Esophagus squamous epithelium (tissue), 5 donors: ENCODE data around the gene CDT1. TPM values are rescaled to one million over a fixed set of nuclear protein-coding genes. Genes with fewer than 3 reads are reported as not detected.

Experiments used
- DNase-seq: peaks from one replicate; lab custom pipeline; 2025; lab: John Stamatoyannopoulos, UW
- H3K27ac ChIP-seq, 4 donors: fragments of 200-600 bp; sonication (generic); one replicate each; pipeline ENCODE4 v1.5.1; 2016 to 2019; ENCODE audit warnings: mild to moderate bottlenecking in 1 of 4
- H3K27me3 ChIP-seq, 4 donors: fragments of 200-600 bp; sonication (generic); 1 replicate in 3 of 4; 2 replicates in 1 of 4; pipeline versions ENCODE4 v1.5.1 to v1.6.0; 2017 to 2021; ENCODE audit warnings: antibody characterized with exemption in 1 of 4
- H3K36me3 ChIP-seq, 3 donors: fragments of 200-600 bp; sonication (generic); one replicate each; pipeline ENCODE4 v1.5.1; 2016 to 2019
- H3K4me1 ChIP-seq, 3 donors: fragments of 200-600 bp; sonication (generic); one replicate each; pipeline ENCODE4 v1.5.1; 2017 to 2019
- H3K4me3 ChIP-seq, 4 donors: fragments of 200-600 bp; sonication (generic); 1 replicate in 3 of 4; 2 replicates in 1 of 4; pipeline ENCODE4 v1.5.1; 2016 to 2019; ENCODE audit warnings: mild to moderate bottlenecking in 2 of 4, moderate library complexity in 1 of 4
- H3K9me3 ChIP-seq, 3 donors: fragments of 200-600 bp; sonication (generic); one replicate each; pipeline ENCODE4 v1.5.1; 2016 to 2019
- POLR2A ChIP-seq, 4 donors: fragments of 450-650 bp; IDR thresholded peaks; one replicate each; pipeline ENCODE4 v1.6.1; 2017; ENCODE audit warnings: antibody characterized with exemption in 4 of 4, mild to moderate bottlenecking in 4 of 4, moderate library complexity in 3 of 4
- WGBS, 2 donors: methylation state at CpG; one replicate each; pipeline ENCODE4 v1.1.5; 2018; 5-methylcytosine and 5-hydroxymethylcytosine counted together
- intact Hi-C: fragments of 100-400 bp; cut with DNase I; formaldehyde crosslinking; loops from one replicate; pipeline ENCODE4 v1.15.0; 2022
- total RNA-seq, 4 donors: library from RNA; depleted of rRNA; stranded (reverse); fragments of >200 nt; gene quantifications; one replicate each; pipeline ENCODE4 v1.1.0, GENCODE V29; 2016
- TF ChIP-seq, protein P1 (sequence below), 6 experiments: fragments of 450-650 bp in 4 of 6; fragments of 200-600 bp in 2 of 6; sonication (generic) in 2 of 6; IDR thresholded peaks; one replicate each; pipeline ENCODE4 v1.5.1; 2016 to 2019; ENCODE audit warnings: antibody characterized with exemption in 6 of 6, mild to moderate bottlenecking in 4 of 6, moderate library complexity in 4 of 6
- donor health status: DM: yes; HTN: yes; CAD: no.

CDT1 gene
- total RNA-seq, 4 donors from 2014 or later = 7.7 to 20.7 (median 11.2) TPM

DNA sequence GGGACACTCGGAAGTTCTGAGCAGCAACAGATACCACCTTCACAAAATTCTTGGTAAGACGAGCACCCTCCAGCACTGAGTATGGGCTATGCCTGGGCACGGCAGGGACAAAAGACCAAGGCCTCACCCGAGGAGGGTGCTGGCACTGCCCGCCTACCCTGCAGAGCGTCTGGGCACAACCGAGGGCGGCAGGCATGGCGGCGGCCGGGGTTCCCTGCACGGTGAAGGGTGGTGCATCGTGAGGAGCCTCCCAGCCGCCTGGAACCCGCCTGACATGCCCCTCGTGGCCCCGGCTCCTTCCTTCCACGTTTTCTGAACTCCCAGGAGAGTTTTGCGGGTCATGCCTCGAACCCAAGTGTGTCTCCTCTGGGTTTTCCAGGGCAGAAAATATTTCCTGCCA, 34.2 kb downstream of the CDT1 start:
- no peaks in the 10 kb centered on the region for H3K27me3 ChIP-seq
- 90 to 93% methylated on average over 8 to 13 of the region's 20 CpGs for WGBS, 2 donors
- intact Hi-C loops = no loop called here
- no peak overlapping the region for H3K27ac ChIP-seq
- H3K4me3 ChIP-seq = no peak overlapping the region
- no peaks in the 10 kb centered on the region for H3K4me1 ChIP-seq
- H3K36me3 ChIP-seq = peaks cover 12 to 82% (median 18%) of the 10 kb centered on the region in 3 donors
- no peak for DNase-seq
- H3K9me3 ChIP-seq = no peaks in the 10 kb centered on the region
- TF ChIP-seq, protein P1, sequence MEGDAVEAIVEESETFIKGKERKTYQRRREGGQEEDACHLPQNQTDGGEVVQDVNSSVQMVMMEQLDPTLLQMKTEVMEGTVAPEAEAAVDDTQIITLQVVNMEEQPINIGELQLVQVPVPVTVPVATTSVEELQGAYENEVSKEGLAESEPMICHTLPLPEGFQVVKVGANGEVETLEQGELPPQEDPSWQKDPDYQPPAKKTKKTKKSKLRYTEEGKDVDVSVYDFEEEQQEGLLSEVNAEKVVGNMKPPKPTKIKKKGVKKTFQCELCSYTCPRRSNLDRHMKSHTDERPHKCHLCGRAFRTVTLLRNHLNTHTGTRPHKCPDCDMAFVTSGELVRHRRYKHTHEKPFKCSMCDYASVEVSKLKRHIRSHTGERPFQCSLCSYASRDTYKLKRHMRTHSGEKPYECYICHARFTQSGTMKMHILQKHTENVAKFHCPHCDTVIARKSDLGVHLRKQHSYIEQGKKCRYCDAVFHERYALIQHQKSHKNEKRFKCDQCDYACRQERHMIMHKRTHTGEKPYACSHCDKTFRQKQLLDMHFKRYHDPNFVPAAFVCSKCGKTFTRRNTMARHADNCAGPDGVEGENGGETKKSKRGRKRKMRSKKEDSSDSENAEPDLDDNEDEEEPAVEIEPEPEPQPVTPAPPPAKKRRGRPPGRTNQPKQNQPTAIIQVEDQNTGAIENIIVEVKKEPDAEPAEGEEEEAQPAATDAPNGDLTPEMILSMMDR (IDR thresholded peaks at IDR 0.05) = no peak
- no peak for TF ChIP-seq POLR2A (IDR thresholded peaks at IDR 0.05)

GRCh38 chr16:88838566-88838965, 35.0 kb downstream of the CDT1 start:
- WGBS, 2 donors = 92 to 96% methylated on average over 5 to 7 of the region's 19 CpGs
- intact Hi-C loops = no loop called here

DNA sequence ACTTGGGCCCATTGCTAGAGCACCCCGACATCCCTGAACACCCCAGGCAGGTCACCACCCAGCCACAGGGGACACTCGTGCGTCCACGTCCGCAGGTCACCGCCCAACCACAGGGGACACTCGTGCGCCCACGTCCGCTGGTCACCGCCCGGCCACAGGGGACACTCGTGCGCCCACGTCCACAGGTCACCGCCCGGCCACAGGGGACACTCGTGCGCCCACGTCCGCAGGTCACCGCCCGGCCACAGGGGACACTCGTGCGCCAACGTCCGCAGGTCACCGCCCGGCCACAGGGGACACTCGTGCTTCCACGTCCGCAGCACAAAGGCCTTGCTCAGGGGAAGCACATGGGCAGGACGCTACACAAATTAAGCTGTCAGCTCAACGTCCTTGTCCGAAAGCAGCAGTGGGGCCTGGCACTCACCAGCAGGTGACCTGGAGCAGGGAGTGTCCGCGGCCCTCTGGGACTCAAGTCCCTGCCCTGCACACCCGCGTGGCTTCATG, 35.5 kb downstream of the CDT1 start:
- TF ChIP-seq, protein P1 (IDR thresholded peaks at IDR 0.05) = no peak
- no peak for TF ChIP-seq POLR2A (IDR thresholded peaks at IDR 0.05)
- intact Hi-C loops = no loop called here
- Histone ChIP-seq H3K4me3 (no peak overlapping the region), H3K36me3 (peaks cover 12 to 88% (median 18%) of the 10 kb centered on the region in 3 donors), H3K9me3 (no peaks in the 10 kb centered on the region), H3K27ac (no peak overlapping the region), H3K27me3 (no peaks in the 10 kb centered on the region), H3K4me1 (no peaks in the 10 kb centered on the region)
- no peak for DNase-seq
- 98 to 100% methylated on average over 1 to 10 of the region's 39 CpGs for WGBS, 2 donors

More at GRCh38 chr16:88838566-88838965, 35.0 kb downstream of the CDT1 start:
- no peak for TF ChIP-seq POLR2A (IDR thresholded peaks at IDR 0.05)
- TF ChIP-seq, protein P1 (IDR thresholded peaks at IDR 0.05) = no peak
- no peaks in the 10 kb centered on the region for H3K4me1 ChIP-seq
- no peak overlapping the region for H3K27ac ChIP-seq
- no peak overlapping the region for H3K4me3 ChIP-seq
- H3K9me3 ChIP-seq = no peaks in the 10 kb centered on the region
- no peaks in the 10 kb centered on the region for H3K27me3 ChIP-seq
- H3K36me3 ChIP-seq = peaks cover 12 to 88% (median 18%) of the 10 kb centered on the region in 3 donors
- DNase-seq = no peak

DNA sequence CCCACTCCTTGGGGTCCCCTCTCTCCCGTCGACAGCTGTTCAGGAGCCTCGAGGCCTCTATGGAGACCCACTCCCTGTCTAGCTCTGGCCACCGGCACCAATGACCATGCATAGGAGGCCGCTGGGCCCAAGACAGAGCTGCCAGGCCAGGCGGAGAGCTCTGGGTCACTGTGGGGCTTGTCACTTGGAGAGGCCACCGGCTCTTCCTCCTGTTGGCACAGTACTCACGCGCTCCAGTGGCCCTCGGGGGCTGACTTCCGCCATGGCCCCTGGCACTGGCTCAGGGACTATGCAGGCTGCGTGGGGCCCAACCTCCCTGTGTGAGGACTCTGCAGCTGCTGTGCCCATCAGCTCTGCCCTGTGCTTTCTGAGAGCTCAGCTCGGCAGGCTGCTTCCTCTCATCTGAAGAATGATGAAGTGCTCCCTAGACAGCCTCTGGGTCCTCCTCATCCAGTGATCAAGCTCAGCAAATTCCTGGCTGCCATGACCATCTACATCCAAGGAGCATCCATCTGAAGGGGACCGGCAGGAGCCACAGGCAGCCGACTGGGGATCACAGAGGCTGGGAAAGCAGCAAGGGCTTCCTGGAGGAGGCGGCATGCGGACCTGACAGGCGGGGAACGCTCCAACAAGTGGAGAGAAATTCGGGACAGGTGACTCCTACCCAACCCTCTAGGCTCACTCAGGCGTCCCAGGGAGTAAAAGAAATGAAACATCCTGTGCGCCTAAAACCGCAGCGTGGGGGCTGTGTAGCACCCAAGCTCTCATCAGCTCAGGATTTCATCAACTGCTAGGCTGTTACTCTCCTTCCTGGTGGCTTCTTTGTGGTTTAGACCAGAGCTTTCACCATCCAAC, 36.4 kb downstream of the CDT1 start:
- no peak for DNase-seq
- 88 to 96% methylated on average over 4 to 10 of the region's 24 CpGs for WGBS, 2 donors
- Histone ChIP-seq H3K9me3 (no peaks in the 10 kb centered on the region), H3K4me3 (no peak overlapping the region), H3K27ac (no peak overlapping the region), H3K36me3 (peaks cover 12 to 89% (median 18%) of the 10 kb centered on the region in 3 donors), H3K27me3 (no peaks in the 10 kb centered on the region), H3K4me1 (no peaks in the 10 kb centered on the region)
- intact Hi-C loops = no loop called here
- TF ChIP-seq POLR2A (IDR thresholded peaks at IDR 0.05) = no peak
- TF ChIP-seq, protein P1 (IDR thresholded peaks at IDR 0.05) = no peak

DNA sequence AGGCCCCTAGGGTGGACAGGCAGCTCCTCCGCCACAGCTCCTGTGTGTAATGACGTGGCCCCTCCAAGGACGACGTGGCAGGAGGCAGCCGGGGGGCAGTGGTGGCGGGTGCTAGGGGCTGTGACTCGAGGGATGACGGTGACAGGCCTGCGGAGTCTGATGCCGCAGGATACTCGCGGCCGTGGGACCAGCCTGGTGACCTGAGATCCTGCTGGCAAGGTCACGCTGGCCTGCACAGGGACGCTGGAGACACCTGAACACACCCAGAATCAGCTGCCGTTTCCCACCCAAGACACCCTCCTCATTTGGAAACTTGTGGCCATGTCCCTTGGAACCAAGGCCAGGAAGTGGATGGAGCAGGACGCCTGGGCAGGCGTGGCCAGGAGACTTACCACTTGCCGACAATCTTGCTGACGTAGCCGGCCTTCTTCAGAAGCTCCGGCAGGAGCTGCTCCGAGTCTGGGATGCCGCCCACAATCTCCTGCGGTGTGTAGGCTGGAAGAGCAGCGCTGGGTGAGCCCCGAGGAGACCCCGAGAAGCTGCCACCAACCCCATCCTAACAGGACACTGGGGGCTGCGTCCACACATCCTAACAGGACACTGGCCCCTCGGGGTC, 37.1 kb downstream of the CDT1 start:
- Histone ChIP-seq H3K4me1 (no peaks in the 10 kb centered on the region), H3K9me3 (no peaks in the 10 kb centered on the region), H3K36me3 (peaks cover 12 to 84% (median 18%) of the 10 kb centered on the region in 3 donors), H3K27ac (no peak overlapping the region), H3K27me3 (no peaks in the 10 kb centered on the region), H3K4me3 (no peak overlapping the region)
- intact Hi-C loops = no loop called here
- 91 to 97% methylated on average over 6 to 16 of the region's 30 CpGs for WGBS, 2 donors
- no peak for TF ChIP-seq POLR2A (IDR thresholded peaks at IDR 0.05)
- TF ChIP-seq, protein P1 (IDR thresholded peaks at IDR 0.05) = no peak
- DNase-seq = no peak
